Measurements from ENCODE around the gene SRSF7.
"Not testable (repeated sequence)": the region's sequence is repeated elsewhere in the genome, so short reads cannot be mapped to it uniquely, and the experiment has no call there.

Gene SRSF7

DNA sequence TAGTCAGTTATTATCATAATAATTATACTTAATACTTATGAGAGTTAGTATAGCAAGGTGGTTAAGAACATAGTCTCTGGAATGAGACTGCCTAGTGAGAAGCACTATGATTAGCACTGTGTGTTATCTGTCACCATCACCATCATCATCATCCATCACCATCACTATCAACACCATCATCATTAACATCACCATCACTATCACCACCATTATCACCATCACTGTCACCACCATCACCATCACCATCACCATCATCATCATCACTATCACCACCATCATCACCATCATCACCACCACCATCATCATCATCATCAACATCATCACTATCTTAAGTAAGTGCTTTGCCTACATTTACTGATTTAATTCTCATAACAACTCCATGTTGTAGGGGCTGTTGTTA lies 39.6 kb downstream of the SRSF7 start:
- TF ChIP-seq, protein P1, sequence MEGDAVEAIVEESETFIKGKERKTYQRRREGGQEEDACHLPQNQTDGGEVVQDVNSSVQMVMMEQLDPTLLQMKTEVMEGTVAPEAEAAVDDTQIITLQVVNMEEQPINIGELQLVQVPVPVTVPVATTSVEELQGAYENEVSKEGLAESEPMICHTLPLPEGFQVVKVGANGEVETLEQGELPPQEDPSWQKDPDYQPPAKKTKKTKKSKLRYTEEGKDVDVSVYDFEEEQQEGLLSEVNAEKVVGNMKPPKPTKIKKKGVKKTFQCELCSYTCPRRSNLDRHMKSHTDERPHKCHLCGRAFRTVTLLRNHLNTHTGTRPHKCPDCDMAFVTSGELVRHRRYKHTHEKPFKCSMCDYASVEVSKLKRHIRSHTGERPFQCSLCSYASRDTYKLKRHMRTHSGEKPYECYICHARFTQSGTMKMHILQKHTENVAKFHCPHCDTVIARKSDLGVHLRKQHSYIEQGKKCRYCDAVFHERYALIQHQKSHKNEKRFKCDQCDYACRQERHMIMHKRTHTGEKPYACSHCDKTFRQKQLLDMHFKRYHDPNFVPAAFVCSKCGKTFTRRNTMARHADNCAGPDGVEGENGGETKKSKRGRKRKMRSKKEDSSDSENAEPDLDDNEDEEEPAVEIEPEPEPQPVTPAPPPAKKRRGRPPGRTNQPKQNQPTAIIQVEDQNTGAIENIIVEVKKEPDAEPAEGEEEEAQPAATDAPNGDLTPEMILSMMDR (IDR thresholded peaks at IDR 0.05; ENCODE audit: unreplicated experiment in 3 of 3), result no peak
- Mint-ChIP-seq H3K4me1 (peaks cover 6% of the 10 kb centered on the region), H3K4me3 (no peak overlapping the region), H3K9me3 (peaks cover 3% of the 10 kb centered on the region), H3K36me3 (ENCODE audit: low read depth) (peaks cover 32% of the 10 kb centered on the region), H3K27me3 (ENCODE audit: low read depth) (no peaks in the 10 kb centered on the region), H3K27ac (no peak overlapping the region)

DNA sequence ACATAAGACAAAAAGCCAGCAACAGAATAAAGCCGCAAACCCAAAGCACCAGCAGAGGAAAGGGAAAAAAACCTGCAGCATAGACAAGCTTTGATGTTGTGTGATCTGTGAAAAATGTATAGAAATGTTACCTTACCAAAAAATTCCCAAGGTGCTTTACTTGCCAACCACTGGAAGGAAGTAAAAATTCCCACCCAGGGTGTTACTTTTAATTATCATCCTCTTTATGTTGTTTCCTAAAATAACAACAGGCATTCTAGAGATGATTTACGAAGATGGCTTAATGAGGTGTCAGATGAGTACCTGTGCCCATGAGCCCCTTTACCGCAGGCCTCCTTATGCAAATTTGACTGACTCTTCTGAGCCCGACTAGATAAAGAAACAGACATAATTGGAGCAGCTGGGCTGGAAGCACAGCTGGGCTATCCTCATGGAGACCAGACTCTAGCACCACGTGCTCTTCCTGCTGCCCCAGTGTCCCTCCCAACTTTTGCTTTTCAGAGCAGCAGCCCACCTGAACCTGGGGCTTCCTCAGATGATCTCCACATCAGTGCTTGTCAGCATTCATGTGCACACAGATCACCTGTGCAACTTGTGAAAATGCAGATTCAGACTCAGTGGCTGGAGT lies 41.5 kb downstream of the SRSF7 start:
- H3K27ac Mint-ChIP-seq, result peak overlapping the region in 1 of 3 experiments; percentile 11
- no peaks in the 10 kb centered on the region for H3K27me3 Mint-ChIP-seq (ENCODE audit: low read depth)
- H3K36me3 Mint-ChIP-seq (ENCODE audit: low read depth), result peaks cover 34% of the 10 kb centered on the region
- H3K9me3 Mint-ChIP-seq, result peaks cover 3% of the 10 kb centered on the region
- H3K4me1 Mint-ChIP-seq, result no peaks in the 10 kb centered on the region
- no peak overlapping the region for H3K4me3 Mint-ChIP-seq
- TF ChIP-seq, protein P1 (IDR thresholded peaks at IDR 0.05; ENCODE audit: unreplicated experiment in 3 of 3), result no peak

DNA sequence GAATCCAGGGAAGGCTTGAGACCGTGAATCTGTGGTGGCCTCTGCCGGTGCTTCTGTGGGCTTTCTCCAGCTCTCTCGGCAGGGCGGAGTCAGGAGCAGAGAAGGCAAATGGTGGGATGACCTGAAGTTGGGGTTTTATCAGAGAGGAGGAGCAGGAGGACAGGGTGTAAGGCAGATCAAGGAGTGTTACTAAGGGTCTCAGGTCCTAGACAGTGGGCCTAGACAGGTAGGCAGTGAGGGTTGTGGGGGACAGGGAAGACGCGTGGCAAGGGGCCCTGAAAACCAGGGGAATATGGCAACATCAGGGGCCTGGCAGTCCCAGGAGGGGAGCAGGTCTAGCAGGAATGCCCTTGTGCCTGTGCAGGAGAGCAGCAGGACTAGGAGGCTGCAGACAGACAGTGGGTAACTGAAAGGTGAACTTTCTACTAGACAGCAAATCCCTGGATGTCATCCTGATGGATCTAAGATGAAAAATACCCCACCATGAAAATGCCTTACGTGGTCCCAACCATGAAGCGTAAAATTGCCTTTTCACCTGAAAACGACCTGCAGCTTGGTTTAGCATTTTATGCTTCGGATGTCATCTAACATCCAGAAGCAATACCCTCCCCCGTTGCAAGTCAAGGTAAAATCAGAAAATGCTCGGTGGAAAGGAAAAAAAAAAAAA lies 42.1 kb downstream of the SRSF7 start:
- Mint-ChIP-seq H3K27me3 (ENCODE audit: low read depth) (no peaks in the 10 kb centered on the region), H3K36me3 (ENCODE audit: low read depth) (peaks cover 29% of the 10 kb centered on the region), H3K4me3 (no peak overlapping the region), H3K4me1 (no peaks in the 10 kb centered on the region), H3K27ac (peak overlapping the region in 2 of 3 experiments; percentile 11 to 13), H3K9me3 (peaks cover 3% of the 10 kb centered on the region)
- TF ChIP-seq, protein P1 (IDR thresholded peaks at IDR 0.05; ENCODE audit: unreplicated experiment in 3 of 3), result no peak

DNA sequence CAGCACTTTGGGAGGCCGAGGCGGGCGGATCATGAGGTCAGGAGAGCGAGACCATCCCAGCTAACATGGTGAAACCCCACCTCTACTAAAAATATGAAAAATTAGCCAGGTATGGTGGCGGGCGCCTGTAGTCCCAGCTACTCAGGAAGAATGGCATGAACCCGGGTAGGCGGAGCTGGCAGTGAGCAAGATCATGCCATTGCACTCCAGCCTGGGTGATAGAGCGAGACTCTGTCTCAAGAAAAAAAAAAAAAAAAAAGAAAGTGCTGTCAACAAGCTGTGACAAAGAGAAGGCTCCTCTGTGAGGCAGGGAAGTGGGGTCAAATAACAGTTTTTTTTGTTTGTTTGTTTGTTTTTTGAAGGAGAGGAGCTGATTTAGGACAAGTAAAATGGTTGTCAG lies 42.7 kb downstream of the SRSF7 start:
- Mint-ChIP-seq H3K36me3 (ENCODE audit: low read depth) (peaks cover 26% of the 10 kb centered on the region), H3K27ac (peak overlapping the region in 2 of 3 experiments; percentile 11 to 13)
- not testable (repeated sequence) for H3K4me3 Mint-ChIP-seq; H3K4me1 Mint-ChIP-seq; H3K27me3 Mint-ChIP-seq (ENCODE audit: low read depth); H3K9me3 Mint-ChIP-seq

DNA sequence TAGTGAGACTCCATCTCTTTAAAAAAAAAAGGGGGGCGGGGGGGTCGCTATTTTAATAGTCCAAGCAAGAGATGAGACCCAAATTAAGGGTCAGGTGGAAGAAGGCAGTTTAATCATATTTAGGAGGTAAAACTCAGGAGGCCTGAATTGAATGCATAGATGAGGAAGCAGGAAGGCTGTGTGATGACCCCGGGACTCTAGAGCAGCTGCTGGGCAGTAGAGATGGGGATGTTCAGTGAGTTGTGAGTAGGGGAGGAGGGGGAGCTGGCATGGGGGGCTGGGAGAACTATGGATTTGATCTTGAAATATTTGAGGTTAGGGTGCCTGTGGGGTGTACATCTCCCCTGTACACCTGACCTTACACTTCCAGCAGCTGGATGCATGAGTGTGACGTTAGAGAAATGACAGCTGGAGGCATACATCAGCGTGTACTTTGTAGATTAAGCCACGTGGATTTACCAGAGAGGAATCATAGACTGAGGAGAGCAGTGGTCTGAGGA lies 44.3 kb downstream of the SRSF7 start:
- Mint-ChIP-seq H3K4me3 (no peak overlapping the region), H3K27ac (no peak overlapping the region), H3K9me3 (peaks cover 3% of the 10 kb centered on the region), H3K27me3 (ENCODE audit: low read depth) (no peaks in the 10 kb centered on the region), H3K4me1 (peaks cover 4% of the 10 kb centered on the region), H3K36me3 (ENCODE audit: low read depth) (peaks cover 19% of the 10 kb centered on the region)
- TF ChIP-seq, protein P1 (IDR thresholded peaks at IDR 0.05; ENCODE audit: unreplicated experiment in 3 of 3), result no peak

DNA sequence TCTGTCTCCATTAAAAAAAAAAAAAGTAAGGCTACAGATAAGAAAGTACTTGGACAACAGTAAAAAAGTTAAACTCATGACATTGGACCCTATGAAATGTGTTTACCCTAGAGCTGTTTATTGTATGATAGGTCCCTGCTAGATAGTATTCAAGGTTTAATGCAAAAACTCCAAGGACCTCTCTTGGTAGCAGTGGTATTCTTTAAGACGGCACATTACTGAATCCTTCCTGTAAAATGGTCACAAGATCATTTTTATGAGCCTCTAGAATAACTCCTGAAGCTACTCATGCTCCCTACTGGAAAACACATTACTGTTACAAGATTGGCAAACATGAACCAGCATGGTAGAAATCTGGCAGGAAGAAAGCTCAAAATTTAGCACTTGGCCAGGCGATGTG lies 46.5 kb downstream of the SRSF7 start:
- no peak overlapping the region for H3K27ac Mint-ChIP-seq
- no peaks in the 10 kb centered on the region for H3K9me3 Mint-ChIP-seq
- peaks cover 4% of the 10 kb centered on the region for H3K4me1 Mint-ChIP-seq
- TF ChIP-seq, protein P1 (IDR thresholded peaks at IDR 0.05; ENCODE audit: unreplicated experiment in 3 of 3), result no peak
- H3K4me3 Mint-ChIP-seq, result no peak overlapping the region
- H3K36me3 Mint-ChIP-seq (ENCODE audit: low read depth), result peaks cover 24% of the 10 kb centered on the region
- no peaks in the 10 kb centered on the region for H3K27me3 Mint-ChIP-seq (ENCODE audit: low read depth)

DNA sequence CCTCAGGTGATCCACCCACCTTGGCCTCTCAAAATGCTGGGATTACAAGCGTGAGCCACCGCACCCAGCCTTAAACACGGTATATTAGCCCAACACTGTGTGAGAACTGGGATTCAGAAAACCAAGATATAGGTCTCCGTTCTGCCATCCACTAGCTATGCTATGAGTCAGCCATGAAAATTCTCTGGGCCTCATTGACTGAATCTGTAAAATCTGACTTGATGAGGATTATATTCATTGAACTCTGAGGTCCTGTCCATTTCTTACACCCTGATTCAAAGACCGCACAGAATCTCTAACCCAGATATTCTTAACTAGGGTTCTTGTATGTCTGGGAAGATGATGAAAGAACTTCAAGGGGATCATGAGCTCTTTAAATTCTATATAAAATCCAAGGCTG lies 47.8 kb downstream of the SRSF7 start:
- not testable (repeated sequence) for H3K27me3 Mint-ChIP-seq (ENCODE audit: low read depth); H3K27ac Mint-ChIP-seq; H3K4me1 Mint-ChIP-seq; H3K4me3 Mint-ChIP-seq; H3K9me3 Mint-ChIP-seq
- H3K36me3 Mint-ChIP-seq (ENCODE audit: low read depth), result peaks cover 28% of the 10 kb centered on the region

All from nephron (organoid).